Measurements from ENCODE around the gene VPS52.

VPS52 gene

DNA sequence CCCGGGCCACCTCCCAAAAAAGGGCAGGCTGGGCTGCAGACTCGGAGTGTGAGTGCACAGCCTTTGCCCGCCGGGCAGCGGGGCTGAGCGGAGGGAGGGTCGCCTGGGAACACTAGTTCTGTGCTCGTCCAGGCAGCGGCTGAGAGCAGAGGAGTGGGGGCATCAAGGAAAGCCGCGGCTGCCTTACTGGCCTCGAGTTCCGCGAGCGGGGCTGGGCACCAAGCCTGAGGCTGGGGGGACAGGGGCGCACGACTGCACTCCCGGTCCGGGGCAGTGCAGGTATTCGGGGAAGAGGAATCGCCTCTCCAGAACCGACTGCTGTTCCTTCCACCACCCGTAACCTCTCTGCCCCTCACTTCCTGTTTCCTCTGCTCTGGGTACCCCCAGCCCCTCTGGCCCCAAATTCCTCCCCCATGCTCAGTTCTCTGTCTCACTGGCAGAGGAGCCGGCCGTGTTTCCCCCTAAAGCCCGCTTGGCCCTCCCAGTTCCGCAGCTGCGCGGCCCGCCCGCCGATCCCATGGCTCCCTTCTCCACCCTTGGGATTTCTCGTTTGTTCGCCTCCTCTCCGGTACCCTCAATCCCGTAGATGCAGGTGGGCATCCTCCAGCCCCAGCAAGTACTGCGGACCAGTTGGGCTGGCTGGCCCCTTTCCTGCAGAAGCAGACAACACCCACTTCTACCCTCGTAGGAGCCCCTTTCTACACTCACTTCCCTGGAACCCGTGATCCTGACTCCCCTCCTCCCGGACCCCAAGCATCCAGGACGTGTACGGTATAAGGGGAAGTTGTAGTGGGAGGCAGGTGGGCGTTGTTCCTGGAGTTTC, 58.3 kb downstream of the VPS52 start:
- no peaks in the 10 kb centered on the region for H3K9me3 ChIP-seq (ENCODE audit: control insufficient read depth in 1 of 2, low read length in 2 of 2)
- peaks cover 14 to 21% of the 10 kb centered on the region in 2 donors for H3K36me3 ChIP-seq (ENCODE audit: control insufficient read depth in 1 of 2, insufficient read depth in 2 of 2, low read length in 2 of 2)
- no peak overlapping the region for H3K27ac ChIP-seq (ENCODE audit: low read length)
- H3K4me1 ChIP-seq (ENCODE audit: control insufficient read depth in 1 of 2, insufficient read depth in 2 of 2, low read length in 2 of 2), result peaks cover 0 to 21% of the 10 kb centered on the region in 2 donors
- H3K4me3 ChIP-seq (ENCODE audit: low read depth in 1 of 2, low read length in 2 of 2), result peak overlapping the region; percentile 62 to 68
- no peaks in the 10 kb centered on the region for H3K27me3 ChIP-seq (ENCODE audit: low read depth, low read length)

DNA sequence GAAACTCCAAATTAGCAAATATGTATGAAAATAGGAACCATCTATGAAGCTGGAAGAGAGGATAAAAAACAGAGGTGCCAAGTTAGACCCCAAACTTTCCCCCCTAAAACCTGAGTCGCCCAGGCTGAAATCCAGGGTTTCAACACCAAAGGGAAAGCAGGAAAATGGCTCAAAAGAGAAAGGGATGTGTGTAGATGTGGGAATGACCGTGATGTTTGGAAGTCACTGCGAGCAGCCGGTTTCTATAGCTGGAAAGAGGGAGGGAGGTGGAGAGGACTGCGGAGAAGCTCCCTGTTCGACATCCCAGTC, 58.9 kb downstream of the VPS52 start:
- peaks cover 0 to 21% of the 10 kb centered on the region in 2 donors for H3K4me1 ChIP-seq (ENCODE audit: control insufficient read depth in 1 of 2, insufficient read depth in 2 of 2, low read length in 2 of 2)
- no peaks in the 10 kb centered on the region for H3K9me3 ChIP-seq (ENCODE audit: control insufficient read depth in 1 of 2, low read length in 2 of 2)
- H3K36me3 ChIP-seq (ENCODE audit: control insufficient read depth in 1 of 2, insufficient read depth in 2 of 2, low read length in 2 of 2), result peaks cover 14 to 21% of the 10 kb centered on the region in 2 donors
- H3K27me3 ChIP-seq (ENCODE audit: low read depth, low read length), result no peaks in the 10 kb centered on the region
- H3K4me3 ChIP-seq (ENCODE audit: low read depth in 1 of 2, low read length in 2 of 2), result peak overlapping the region; percentile 62 to 68
- H3K27ac ChIP-seq (ENCODE audit: low read length), result no peak overlapping the region

GRCh38 chr6:33211666-33212422, 59.8 kb downstream of the VPS52 start:
- Histone ChIP-seq H3K36me3 (ENCODE audit: control insufficient read depth in 1 of 2, insufficient read depth in 2 of 2, low read length in 2 of 2) (peaks cover 14 to 21% of the 10 kb centered on the region in 2 donors), H3K27me3 (ENCODE audit: low read depth, low read length) (no peaks in the 10 kb centered on the region), H3K9me3 (ENCODE audit: control insufficient read depth in 1 of 2, low read length in 2 of 2) (no peaks in the 10 kb centered on the region), H3K27ac (ENCODE audit: low read length) (no peak overlapping the region), H3K4me3 (ENCODE audit: low read depth in 1 of 2, low read length in 2 of 2) (no peak overlapping the region), H3K4me1 (ENCODE audit: control insufficient read depth in 1 of 2, insufficient read depth in 2 of 2, low read length in 2 of 2) (peaks cover 0 to 22% of the 10 kb centered on the region in 2 donors)

GRCh38 chr6:33211136-33211535, 60.5 kb downstream of the VPS52 start:
- Histone ChIP-seq H3K27ac (ENCODE audit: low read length) (no peak overlapping the region), H3K36me3 (ENCODE audit: control insufficient read depth in 1 of 2, insufficient read depth in 2 of 2, low read length in 2 of 2) (peaks cover 14 to 21% of the 10 kb centered on the region in 2 donors), H3K4me3 (ENCODE audit: low read depth in 1 of 2, low read length in 2 of 2) (no peak overlapping the region), H3K9me3 (ENCODE audit: control insufficient read depth in 1 of 2, low read length in 2 of 2) (no peaks in the 10 kb centered on the region), H3K27me3 (ENCODE audit: low read depth, low read length) (no peaks in the 10 kb centered on the region), H3K4me1 (ENCODE audit: control insufficient read depth in 1 of 2, insufficient read depth in 2 of 2, low read length in 2 of 2) (peaks cover 0 to 23% of the 10 kb centered on the region in 2 donors)

GRCh38 chr6:33209856-33210255, 61.8 kb downstream of the VPS52 start:
- Histone ChIP-seq H3K4me1 (ENCODE audit: control insufficient read depth in 1 of 2, insufficient read depth in 2 of 2, low read length in 2 of 2) (peaks cover 0 to 29% of the 10 kb centered on the region in 2 donors), H3K27ac (ENCODE audit: low read length) (no peak overlapping the region), H3K9me3 (ENCODE audit: control insufficient read depth in 1 of 2, low read length in 2 of 2) (no peaks in the 10 kb centered on the region), H3K4me3 (ENCODE audit: low read depth in 1 of 2, low read length in 2 of 2) (no peak overlapping the region), H3K36me3 (ENCODE audit: control insufficient read depth in 1 of 2, insufficient read depth in 2 of 2, low read length in 2 of 2) (peaks cover 14 to 21% of the 10 kb centered on the region in 2 donors), H3K27me3 (ENCODE audit: low read depth, low read length) (no peaks in the 10 kb centered on the region)

DNA sequence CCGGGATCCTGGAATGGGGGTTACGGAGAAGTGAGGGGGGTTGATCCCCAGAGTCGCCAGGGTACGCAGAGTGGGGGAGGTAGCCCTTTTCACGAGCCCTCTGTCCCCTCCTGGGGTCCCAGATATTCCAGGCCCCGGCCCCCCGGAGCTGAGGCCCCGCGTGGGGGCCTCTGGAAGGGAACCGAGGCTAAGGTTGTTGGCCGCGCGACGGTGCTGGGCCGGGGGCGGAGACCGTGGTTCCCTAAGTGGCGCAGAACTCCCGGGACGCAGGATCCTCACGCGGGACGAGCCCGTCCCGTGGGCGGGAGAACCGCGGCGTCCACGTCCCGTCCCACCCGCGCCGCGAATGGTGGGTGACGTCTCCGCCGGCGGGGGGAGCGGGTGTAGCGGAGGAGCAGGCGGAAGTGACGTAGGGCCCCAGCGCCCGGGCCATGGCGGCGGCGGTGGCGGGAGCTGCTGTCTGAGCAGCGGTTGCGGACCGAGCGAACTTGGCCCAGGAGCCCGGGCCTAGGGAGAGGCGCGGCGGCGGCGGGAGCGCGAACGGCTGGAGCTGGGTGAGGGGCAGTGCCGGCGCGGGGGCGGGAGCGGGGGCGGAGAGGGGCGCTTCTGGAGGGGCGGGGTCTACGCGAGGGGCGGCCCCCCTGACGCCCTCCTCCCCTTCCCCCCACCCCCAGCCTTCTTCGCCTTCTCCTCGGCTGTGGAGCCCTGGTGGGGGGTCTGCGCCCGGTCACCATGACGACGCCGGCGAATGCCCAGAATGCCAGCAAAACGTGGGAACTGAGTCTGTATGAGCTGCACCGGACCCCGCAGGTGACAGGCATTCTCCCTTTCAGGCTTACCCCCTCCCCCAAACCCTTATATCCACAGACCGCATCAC, 63.3 kb downstream of the VPS52 start, which contains the start of gene RING1:
Gene RING1, plus strand, starts transcription at position 410 of the 877 bp plus-strand sequence. Its CDS starts 323 bp downstream, at position 733.
- Histone ChIP-seq H3K36me3 (ENCODE audit: control insufficient read depth in 1 of 2, insufficient read depth in 2 of 2, low read length in 2 of 2) (peaks cover 20 to 25% of the 10 kb centered on the region in 2 donors), H3K4me1 (ENCODE audit: control insufficient read depth in 1 of 2, insufficient read depth in 2 of 2, low read length in 2 of 2) (peaks cover 7 to 38% of the 10 kb centered on the region in 2 donors), H3K27me3 (ENCODE audit: low read depth, low read length) (no peaks in the 10 kb centered on the region), H3K9me3 (ENCODE audit: control insufficient read depth in 1 of 2, low read length in 2 of 2) (no peaks in the 10 kb centered on the region), H3K27ac (ENCODE audit: low read length) (peak within 1 kb of the TSS; percentile 93), H3K4me3 (ENCODE audit: low read depth in 1 of 2, low read length in 2 of 2) (peak within 1 kb of the TSS; percentile 69 to 86)

DNA sequence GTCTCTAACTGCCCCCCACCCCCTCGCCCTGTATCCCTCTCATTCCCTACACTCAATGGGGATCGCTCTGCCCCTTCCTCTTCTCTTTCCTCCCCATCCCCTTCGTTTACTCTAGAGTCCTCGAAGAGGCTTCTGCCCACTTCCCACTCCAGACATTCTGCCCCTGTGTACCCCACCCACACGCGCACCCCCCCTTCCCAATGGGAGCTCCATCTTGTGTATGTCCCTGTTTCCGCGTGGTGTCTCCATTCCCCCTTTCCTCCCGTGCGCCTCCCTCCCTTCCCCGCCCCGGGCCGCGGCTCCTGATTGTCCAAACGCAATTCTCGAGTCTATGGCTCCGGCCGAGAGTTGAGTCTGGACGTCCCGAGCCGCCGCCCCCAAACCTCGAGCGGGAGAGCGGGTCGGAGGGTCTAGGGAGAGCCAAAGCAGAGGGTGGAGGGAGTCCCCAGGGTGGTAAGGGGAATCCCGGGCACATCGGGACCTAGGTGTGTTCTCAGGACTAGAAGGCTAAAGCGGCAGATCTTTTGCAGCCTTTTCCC, 64.1 kb downstream of the VPS52 start:
- peak overlapping the region; percentile 69 to 86 for H3K4me3 ChIP-seq (ENCODE audit: low read depth in 1 of 2, low read length in 2 of 2)
- H3K36me3 ChIP-seq (ENCODE audit: control insufficient read depth in 1 of 2, insufficient read depth in 2 of 2, low read length in 2 of 2), result peaks cover 27 to 32% of the 10 kb centered on the region in 2 donors
- peaks cover 7 to 37% of the 10 kb centered on the region in 2 donors for H3K4me1 ChIP-seq (ENCODE audit: control insufficient read depth in 1 of 2, insufficient read depth in 2 of 2, low read length in 2 of 2)
- peak overlapping the region; percentile 93 for H3K27ac ChIP-seq (ENCODE audit: low read length)
- H3K27me3 ChIP-seq (ENCODE audit: low read depth, low read length), result no peaks in the 10 kb centered on the region
- no peaks in the 10 kb centered on the region for H3K9me3 ChIP-seq (ENCODE audit: control insufficient read depth in 1 of 2, low read length in 2 of 2)

- H3K27ac ChIP-seq (ENCODE audit: low read length), result no peak overlapping the region
- H3K27me3 ChIP-seq (ENCODE audit: low read depth, low read length), result no peaks in the 10 kb centered on the region
- H3K36me3 ChIP-seq (ENCODE audit: control insufficient read depth in 1 of 2, insufficient read depth in 2 of 2, low read length in 2 of 2), result peaks cover 33 to 38% of the 10 kb centered on the region in 2 donors
- peaks cover 12 to 41% of the 10 kb centered on the region in 2 donors for H3K4me1 ChIP-seq (ENCODE audit: control insufficient read depth in 1 of 2, insufficient read depth in 2 of 2, low read length in 2 of 2)
- no peaks in the 10 kb centered on the region for H3K9me3 ChIP-seq (ENCODE audit: control insufficient read depth in 1 of 2, low read length in 2 of 2)
- peak overlapping the region; percentile 69 to 86 for H3K4me3 ChIP-seq (ENCODE audit: low read depth in 1 of 2, low read length in 2 of 2)
Measured at GRCh38 chr6:33206864-33207551, 64.7 kb downstream of the VPS52 start.

DNA sequence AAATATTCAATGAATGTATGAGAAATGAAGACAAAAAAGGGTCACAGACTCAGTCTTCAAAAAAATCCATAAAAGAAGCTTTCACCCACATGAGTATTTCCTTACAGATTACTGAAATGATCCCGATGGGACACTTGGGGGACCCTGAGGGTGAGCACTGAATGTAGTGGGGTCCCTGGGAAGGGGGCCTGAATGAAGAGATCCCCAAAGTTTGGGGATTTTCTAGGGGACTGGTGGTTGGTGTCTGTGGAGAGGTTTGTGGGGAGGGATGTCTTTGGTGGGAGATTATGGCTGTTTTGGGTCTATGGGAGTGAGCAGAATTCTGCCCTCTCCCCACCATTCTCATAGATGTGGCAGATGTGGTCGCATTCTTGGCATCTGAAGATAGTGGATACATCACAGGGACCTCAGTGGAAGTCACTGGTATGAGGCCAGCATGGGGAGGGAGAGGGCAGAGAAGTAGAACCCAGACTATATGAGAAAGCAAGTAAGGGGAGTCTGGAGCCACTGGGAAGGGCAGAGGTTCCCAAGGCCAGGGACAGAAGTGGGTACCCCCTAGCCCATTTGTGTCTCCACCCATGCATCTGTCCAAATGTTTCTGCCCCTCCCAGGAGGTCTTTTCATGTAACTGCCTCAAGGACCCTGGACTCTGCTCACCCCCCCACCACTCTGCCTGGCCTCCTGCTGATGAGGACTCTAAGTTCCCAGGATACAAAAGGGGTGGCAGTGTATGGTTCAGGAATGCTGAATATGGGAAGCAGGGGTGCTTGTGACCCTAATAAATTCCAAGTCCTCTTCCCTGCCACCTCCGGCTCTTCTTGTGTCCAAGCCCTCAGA, 65.4 kb downstream of the VPS52 start:
- H3K27me3 ChIP-seq (ENCODE audit: low read depth, low read length), result no peaks in the 10 kb centered on the region
- no peaks in the 10 kb centered on the region for H3K9me3 ChIP-seq (ENCODE audit: control insufficient read depth in 1 of 2, low read length in 2 of 2)
- H3K4me1 ChIP-seq (ENCODE audit: control insufficient read depth in 1 of 2, insufficient read depth in 2 of 2, low read length in 2 of 2), result peaks cover 20 to 48% of the 10 kb centered on the region in 2 donors
- H3K36me3 ChIP-seq (ENCODE audit: control insufficient read depth in 1 of 2, insufficient read depth in 2 of 2, low read length in 2 of 2), result peaks cover 38 to 39% of the 10 kb centered on the region in 2 donors
- no peak overlapping the region for H3K27ac ChIP-seq (ENCODE audit: low read length)
- no peak overlapping the region for H3K4me3 ChIP-seq (ENCODE audit: low read depth in 1 of 2, low read length in 2 of 2)

Measured in muscle layer of duodenum (tissue), 2 donors.